HepG2 (cell line): ENCODE results near the gene MYO1B.

Source experiments
- BHLHE40 ChIP-seq: IDR thresholded peaks from 2 replicates; pipeline ENCODE4 v1.6.1; 2011; ENCODE audit warnings: low read length, improper control_type of control experiment
- CTCF ChIP-seq: sonication (generic); formaldehyde crosslinking; IDR thresholded peaks from 2 replicates; pipeline ENCODE4 v1.5.0; 2020; ENCODE audit warnings: mild to moderate bottlenecking, missing genetic modification reagents, moderate library complexity
- EP300 ChIP-seq, 3 experiments: sonication (generic) in 1 of 3; formaldehyde crosslinking in 1 of 3; IDR thresholded peaks; 2 replicates each; pipeline versions ENCODE4 v1.5.1 to v1.6.1; 2011 to 2020; ENCODE audit warnings: low read depth in 2 of 3, low read length in 2 of 3, borderline replicate concordance in 1 of 3, improper control_type of control experiment in 1 of 3, mild to moderate bottlenecking in 1 of 3, missing genetic modification reagents in 1 of 3, moderate library complexity in 1 of 3
- FOXA1 ChIP-seq, 2 experiments: fragments of 450-650 bp in 1 of 2; sonication (generic) in 1 of 2; formaldehyde crosslinking in 1 of 2; IDR thresholded peaks; 2 replicates each; pipeline versions ENCODE4 v1.4.0 to v1.6.1; 2016 to 2020; ENCODE audit warnings: missing genetic modification reagents in 1 of 2
- IRF1 ChIP-seq: sonication (generic); formaldehyde crosslinking; IDR thresholded peaks from 2 replicates; pipeline ENCODE4 v1.4.0; 2020; ENCODE audit warnings: low read depth, mild to moderate bottlenecking, missing genetic modification reagents
- MEF2D ChIP-seq: sonication (generic); formaldehyde crosslinking; IDR thresholded peaks from 2 replicates; pipeline ENCODE4 v1.5.1; 2020; ENCODE audit warnings: mild to moderate bottlenecking, missing genetic modification reagents
- NBN ChIP-seq: fragments of 450-650 bp; conservative IDR thresholded peaks from 2 replicates; pipeline ENCODE4 v1.6.1; 2017
- PRMT3 ChIP-seq: sonication (generic); formaldehyde crosslinking; IDR thresholded peaks from 2 replicates; pipeline ENCODE4 v1.8.1; 2022; ENCODE audit warnings: low read depth, mild to moderate bottlenecking, moderate library complexity, missing genetic modification reagents, borderline replicate concordance
- ZNF552 ChIP-seq: sonication (generic); formaldehyde crosslinking; IDR thresholded peaks from 2 replicates; pipeline ENCODE4 v1.9.0; 2022; ENCODE audit warnings: missing genetic modification reagents, mild to moderate bottlenecking, borderline replicate concordance
- ZNF709 ChIP-seq: sonication (generic); formaldehyde crosslinking; IDR thresholded peaks from 2 replicates; pipeline ENCODE4 v1.5.0; 2020; ENCODE audit warnings: mild to moderate bottlenecking, missing genetic modification reagents
- ZNF775 ChIP-seq: sonication (generic); formaldehyde crosslinking; IDR thresholded peaks from 2 replicates; pipeline ENCODE4 v1.4.0; 2020; ENCODE audit warnings: missing genetic modification reagents, mild to moderate bottlenecking, moderate library complexity, borderline replicate concordance
- ZNF850 ChIP-seq: sonication (generic); formaldehyde crosslinking; conservative IDR thresholded peaks from 2 replicates; pipeline ENCODE4 v1.9.0; 2021; ENCODE audit warnings: mild to moderate bottlenecking, missing genetic modification reagents

GRCh38 chr2:191366199-191366598, 121.0 kb downstream of the MYO1B start:
- TF ChIP-seq PRMT3 = no peak
- no peak for TF ChIP-seq FOXA1 (IDR thresholded peaks at IDR 0.05)
- TF ChIP-seq FOXA1 (CRISPR knock-in tag; IDR thresholded peaks at IDR 0.05) = no peak
- TF ChIP-seq ZNF552 (CRISPR knock-in tag) = no peak
- no peak for TF ChIP-seq NBN
- no peak for TF ChIP-seq EP300 (IDR thresholded peaks at IDR 0.05; ENCODE audit: low read depth in 2 of 2, low read length in 2 of 2)
- TF ChIP-seq EP300 (CRISPR knock-in tag; IDR thresholded peaks at IDR 0.05; ENCODE audit: borderline replicate concordance) = no peak
- no peak for TF ChIP-seq ZNF850 (CRISPR knock-in tag)
- TF ChIP-seq CTCF = no peak
- TF ChIP-seq ZNF709 (CRISPR knock-in tag) = no peak
- TF ChIP-seq BHLHE40 = no peak
- no peak for TF ChIP-seq ZNF775
- no peak for TF ChIP-seq IRF1 (CRISPR knock-in tag)
- TF ChIP-seq MEF2D (CRISPR knock-in tag) = no peak
